HG03175 (cell line): ENCODE data around the gene MSI2.

Experiments
- ATAC-seq: cut with Tn5 transposase; IDR thresholded peaks from one replicate; pipeline ENCODE4 v1.9.1; 2021; ENCODE audit warnings: mild to moderate bottlenecking, moderate library complexity; ENCODE audit not compliant: unreplicated experiment

Gene MSI2

GRCh38 chr17:57269052-57269451, 12.7 kb downstream of the MSI2 start:
- no peak for ATAC-seq

- no peak for ATAC-seq
Measured at GRCh38 chr17:57269598-57270255, 13.4 kb downstream of the MSI2 start.

GRCh38 chr17:57270801-57271245, 14.5 kb downstream of the MSI2 start:
- ATAC-seq: no peak

- no peak for ATAC-seq
Measured at GRCh38 chr17:57271821-57272220, 15.5 kb downstream of the MSI2 start.

GRCh38 chr17:57273490-57273889, 17.2 kb downstream of the MSI2 start:
- no peak for ATAC-seq

GRCh38 chr17:57274162-57274561, 17.8 kb downstream of the MSI2 start:
- ATAC-seq: no peak

GRCh38 chr17:57275071-57275764, 18.9 kb downstream of the MSI2 start:
- no peak for ATAC-seq

GRCh38 chr17:57276621-57277020, 20.3 kb downstream of the MSI2 start:
- no peak for ATAC-seq

GRCh38 chr17:57277923-57278604, 21.7 kb downstream of the MSI2 start:
- ATAC-seq: no peak

- ATAC-seq: no peak
Measured at GRCh38 chr17:57278740-57279387, 22.5 kb downstream of the MSI2 start.

GRCh38 chr17:57279432-57279831, 23.1 kb downstream of the MSI2 start:
- ATAC-seq: no peak

GRCh38 chr17:57281887-57282286, 25.6 kb downstream of the MSI2 start:
- ATAC-seq: no peak

- no peak for ATAC-seq
Measured at GRCh38 chr17:57282296-57282695, 26.0 kb downstream of the MSI2 start.

GRCh38 chr17:57283203-57283971, 27.1 kb downstream of the MSI2 start:
- no peak for ATAC-seq

- no peak for ATAC-seq
Measured at GRCh38 chr17:57284583-57284982, 28.3 kb downstream of the MSI2 start.

GRCh38 chr17:57284984-57285646, 28.8 kb downstream of the MSI2 start:
- no peak for ATAC-seq

GRCh38 chr17:57285701-57286100, 29.4 kb downstream of the MSI2 start:
- ATAC-seq: no peak

- no peak for ATAC-seq
Measured at GRCh38 chr17:57286399-57287105, 30.2 kb downstream of the MSI2 start.

GRCh38 chr17:57288040-57288772, 31.9 kb downstream of the MSI2 start:
- ATAC-seq: no peak
